ENCODE measurements around the gene INPP5D.

- TF ChIP-seq, protein P1, sequence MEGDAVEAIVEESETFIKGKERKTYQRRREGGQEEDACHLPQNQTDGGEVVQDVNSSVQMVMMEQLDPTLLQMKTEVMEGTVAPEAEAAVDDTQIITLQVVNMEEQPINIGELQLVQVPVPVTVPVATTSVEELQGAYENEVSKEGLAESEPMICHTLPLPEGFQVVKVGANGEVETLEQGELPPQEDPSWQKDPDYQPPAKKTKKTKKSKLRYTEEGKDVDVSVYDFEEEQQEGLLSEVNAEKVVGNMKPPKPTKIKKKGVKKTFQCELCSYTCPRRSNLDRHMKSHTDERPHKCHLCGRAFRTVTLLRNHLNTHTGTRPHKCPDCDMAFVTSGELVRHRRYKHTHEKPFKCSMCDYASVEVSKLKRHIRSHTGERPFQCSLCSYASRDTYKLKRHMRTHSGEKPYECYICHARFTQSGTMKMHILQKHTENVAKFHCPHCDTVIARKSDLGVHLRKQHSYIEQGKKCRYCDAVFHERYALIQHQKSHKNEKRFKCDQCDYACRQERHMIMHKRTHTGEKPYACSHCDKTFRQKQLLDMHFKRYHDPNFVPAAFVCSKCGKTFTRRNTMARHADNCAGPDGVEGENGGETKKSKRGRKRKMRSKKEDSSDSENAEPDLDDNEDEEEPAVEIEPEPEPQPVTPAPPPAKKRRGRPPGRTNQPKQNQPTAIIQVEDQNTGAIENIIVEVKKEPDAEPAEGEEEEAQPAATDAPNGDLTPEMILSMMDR (IDR thresholded peaks at IDR 0.05) = no peak
- TF ChIP-seq EZH2 (IDR thresholded peaks at IDR 0.05; ENCODE audit: borderline replicate concordance, insufficient read depth, low read depth, low read length, poor library complexity, severe bottlenecking) = no peak
Observed at GRCh38 chr2:233080836-233081229, 20.7 kb downstream of the INPP5D start.
